HTR-8/SVneo (cell line): ENCODE measurements around the gene ZDHHC8.

Source experiments
- DNase-seq: peaks from one replicate; pipeline ENCODE4 v3.0.0; 2011; ENCODE audit warnings: low spot score, mixed read lengths; ENCODE audit not compliant: insufficient read length
- FAIRE-seq: peaks from 2 replicates; lab custom pipeline; 2011; peaks lifted over from hg19 to GRCh38; lab: Jason Lieb, UNC

The ZDHHC8 gene

GRCh38 chr22:20112623-20113511 is 18.7 kb upstream of the ZDHHC8 start:
- DNase-seq (no peak), FAIRE-seq (no peak)

DNA sequence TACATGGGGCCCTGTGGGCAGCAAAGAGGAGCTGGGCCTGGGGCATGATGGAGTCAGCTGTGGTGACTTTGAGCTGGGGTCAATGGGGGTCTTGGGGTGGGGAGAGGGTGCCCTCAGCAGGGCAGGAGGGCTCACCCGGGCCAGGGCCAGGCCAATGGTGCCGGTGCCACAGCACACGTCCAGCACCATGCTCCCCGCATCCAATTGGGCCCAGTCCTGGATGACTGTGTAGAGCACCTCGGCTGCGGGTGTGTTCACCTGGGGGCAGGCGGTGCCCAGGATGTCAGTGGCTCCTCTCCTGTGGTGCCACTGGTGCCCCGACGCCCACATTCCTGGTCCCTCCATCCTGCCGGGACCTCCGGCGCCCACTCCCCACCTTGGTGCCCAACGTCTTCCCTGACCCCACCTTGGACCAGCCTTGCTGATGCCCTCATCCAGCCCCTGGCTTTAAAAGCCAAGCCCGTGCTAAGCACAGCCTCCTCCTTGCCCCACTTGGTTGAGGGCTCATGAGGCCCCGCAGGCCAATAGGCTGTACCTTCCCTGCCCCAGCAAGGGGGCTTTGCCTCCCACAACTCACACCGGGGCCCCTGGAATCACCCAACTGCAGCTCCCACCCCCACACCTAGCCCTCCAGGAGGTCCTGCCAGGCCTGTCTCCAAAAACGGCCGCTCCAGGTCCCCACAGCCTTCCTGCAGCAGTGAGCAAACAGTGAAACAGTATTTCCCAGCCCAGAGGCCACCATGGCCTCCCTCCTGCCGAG is 17.9 kb upstream of the ZDHHC8 start:
- no peak for DNase-seq
- FAIRE-seq, result no peak

GRCh38 chr22:20114506-20115475 is 16.8 kb upstream of the ZDHHC8 start:
- FAIRE-seq (no peak), DNase-seq (no peak)

DNA sequence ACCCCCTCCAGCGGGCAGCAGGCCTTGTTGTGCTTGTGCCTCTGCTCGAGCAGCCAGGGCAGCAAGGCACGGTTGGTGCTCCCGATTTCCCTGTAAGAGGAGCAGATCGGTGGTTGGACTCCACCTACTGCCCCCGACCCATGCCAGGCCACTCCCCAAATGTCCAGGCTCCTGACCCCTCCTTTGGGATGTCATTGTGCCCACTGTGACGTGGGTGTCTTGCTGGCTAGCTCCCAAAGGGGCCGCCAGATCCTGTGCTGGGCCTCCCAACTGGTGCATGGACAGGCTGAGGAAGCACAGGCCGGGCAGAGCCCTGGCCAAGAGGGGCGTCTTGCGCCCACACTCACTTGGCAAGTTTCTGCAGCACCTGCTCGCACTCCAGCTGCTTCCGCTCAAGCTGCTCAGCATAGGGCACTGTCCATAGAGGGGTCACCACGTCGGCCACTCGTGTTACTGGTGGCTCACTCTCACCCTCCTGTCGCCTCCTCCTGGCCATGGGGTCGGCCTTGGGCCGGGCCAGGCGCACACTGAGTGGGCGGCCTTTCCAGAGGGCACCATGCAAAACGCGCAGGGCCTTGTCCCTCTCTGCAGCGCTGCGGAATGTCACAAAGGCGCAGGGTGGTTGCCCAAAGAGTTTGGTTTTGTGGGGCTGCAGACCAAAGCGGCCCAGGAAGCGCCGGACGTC is 15.8 kb upstream of the ZDHHC8 start, which contains the start of gene RANBP1:
RANBP1 (plus strand) TSS at position 414 of the 685 bp plus-strand sequence; CDS start at position 495, 81 bp downstream.
- DNase-seq, result no peak
- no peak for FAIRE-seq

DNA sequence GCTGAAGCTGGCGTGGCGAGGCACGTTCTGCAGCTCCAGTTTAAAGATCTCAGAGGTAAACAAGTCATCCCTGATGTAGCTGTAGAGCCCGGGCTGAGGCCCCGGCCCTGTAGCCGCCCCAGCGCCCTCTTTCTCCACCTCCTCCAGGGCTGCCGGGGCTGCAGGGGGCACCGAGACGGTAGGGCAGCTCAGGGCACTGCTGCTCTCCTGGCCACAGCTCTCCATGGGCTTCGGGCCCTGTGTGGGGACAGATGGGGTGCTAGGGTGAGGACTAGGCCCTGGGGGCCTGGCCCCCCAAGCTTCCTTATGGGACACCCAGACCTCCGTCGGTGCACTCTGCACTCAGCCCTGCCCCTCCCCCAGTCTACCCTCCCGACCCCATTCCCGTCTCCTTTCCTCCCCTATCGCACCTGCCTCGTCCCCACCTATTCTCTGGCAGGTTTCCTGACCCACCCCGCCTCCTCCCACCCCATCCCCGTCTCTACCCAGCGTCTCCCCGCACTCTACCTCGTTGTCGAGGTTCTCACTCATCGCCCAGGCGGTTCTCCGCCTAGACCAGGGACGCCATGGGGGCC is 15.1 kb upstream of the ZDHHC8 start:
- no peak for FAIRE-seq
- DNase-seq, result no peak

- FAIRE-seq (peak; percentile 97), DNase-seq (peak; percentile 90)
These were observed 14.5 kb upstream of the ZDHHC8 start, which contains the start of gene TRMT2A for GRCh38 chr22:20116951-20117632. TRMT2A (minus strand) TSS chr22:20117226; CDS start chr22:20116906, 320 bp downstream.

- FAIRE-seq (no peak), DNase-seq (no peak)
These were observed 13.8 kb upstream of the ZDHHC8 start for GRCh38 chr22:20117633-20118299.

- FAIRE-seq (no peak), DNase-seq (no peak)
These were observed 13.1 kb upstream of the ZDHHC8 start for GRCh38 chr22:20118300-20119020.

DNA sequence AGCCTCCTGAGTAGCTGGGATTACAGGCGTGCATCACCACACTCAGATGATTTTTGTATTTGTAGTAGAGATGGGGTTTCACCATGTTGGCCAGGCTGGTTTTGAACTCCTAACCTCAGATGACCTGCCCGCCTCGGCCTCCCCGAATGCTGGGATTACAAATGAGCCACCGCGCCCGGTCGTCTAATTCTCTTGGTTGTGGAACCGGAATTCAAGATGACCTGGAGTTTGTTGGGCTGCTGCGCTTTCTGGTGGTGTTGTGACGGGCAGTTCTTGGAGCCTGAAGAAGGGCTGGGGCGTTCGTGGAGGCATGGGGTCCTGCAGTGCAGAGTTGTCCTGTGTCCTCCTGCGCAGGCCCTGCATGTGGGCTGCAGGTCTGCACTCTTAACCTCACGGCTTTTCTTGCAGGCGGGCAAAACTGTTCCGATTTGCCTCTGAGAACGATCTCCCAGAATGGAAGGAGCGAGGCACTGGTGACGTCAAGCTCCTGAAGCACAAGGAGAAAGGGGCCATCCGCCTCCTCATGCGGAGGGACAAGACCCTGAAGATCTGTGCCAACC is 9.7 kb upstream of the ZDHHC8 start:
- FAIRE-seq (no peak), DNase-seq (no peak)

DNA sequence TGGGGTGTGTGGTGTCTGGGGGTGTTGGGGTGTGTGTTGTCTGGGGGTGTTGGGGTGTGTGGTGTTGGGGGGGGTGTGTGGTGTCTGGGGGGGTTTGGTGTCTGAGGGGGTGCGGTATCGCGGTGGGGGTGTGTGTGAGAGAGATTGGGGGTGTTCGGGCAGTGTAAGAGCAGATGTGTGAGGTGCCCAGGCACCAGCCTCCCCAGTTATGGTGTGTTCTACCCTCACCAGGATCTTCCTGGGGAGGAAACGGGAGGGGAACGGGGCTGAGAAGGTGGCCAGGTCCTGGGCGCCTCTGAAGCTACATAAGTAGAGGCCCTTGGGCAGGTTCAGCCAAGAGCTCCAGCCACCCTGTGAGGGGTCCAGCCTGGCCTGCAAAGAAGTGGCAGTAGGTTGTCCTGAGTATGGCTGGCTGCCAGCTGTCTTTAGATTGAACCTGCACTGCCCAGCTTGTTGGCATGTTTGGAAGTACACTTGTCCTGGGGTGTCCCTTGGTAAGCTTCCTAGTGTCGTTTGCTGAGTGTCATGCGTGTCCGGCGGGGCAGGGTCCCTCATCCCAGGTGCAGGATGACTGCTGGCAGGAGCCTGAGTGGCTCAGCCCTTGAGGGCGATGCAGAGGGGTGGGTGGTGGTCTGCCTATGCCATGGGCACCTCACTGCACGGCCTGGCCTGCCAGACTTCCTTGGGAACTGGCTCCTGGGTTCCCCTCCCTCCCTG is 8.1 kb upstream of the ZDHHC8 start:
- FAIRE-seq (no peak), DNase-seq (no peak)

GRCh38 chr22:20124083-20124787 is 7.4 kb upstream of the ZDHHC8 start:
- FAIRE-seq (no peak), DNase-seq (no peak)

DNA sequence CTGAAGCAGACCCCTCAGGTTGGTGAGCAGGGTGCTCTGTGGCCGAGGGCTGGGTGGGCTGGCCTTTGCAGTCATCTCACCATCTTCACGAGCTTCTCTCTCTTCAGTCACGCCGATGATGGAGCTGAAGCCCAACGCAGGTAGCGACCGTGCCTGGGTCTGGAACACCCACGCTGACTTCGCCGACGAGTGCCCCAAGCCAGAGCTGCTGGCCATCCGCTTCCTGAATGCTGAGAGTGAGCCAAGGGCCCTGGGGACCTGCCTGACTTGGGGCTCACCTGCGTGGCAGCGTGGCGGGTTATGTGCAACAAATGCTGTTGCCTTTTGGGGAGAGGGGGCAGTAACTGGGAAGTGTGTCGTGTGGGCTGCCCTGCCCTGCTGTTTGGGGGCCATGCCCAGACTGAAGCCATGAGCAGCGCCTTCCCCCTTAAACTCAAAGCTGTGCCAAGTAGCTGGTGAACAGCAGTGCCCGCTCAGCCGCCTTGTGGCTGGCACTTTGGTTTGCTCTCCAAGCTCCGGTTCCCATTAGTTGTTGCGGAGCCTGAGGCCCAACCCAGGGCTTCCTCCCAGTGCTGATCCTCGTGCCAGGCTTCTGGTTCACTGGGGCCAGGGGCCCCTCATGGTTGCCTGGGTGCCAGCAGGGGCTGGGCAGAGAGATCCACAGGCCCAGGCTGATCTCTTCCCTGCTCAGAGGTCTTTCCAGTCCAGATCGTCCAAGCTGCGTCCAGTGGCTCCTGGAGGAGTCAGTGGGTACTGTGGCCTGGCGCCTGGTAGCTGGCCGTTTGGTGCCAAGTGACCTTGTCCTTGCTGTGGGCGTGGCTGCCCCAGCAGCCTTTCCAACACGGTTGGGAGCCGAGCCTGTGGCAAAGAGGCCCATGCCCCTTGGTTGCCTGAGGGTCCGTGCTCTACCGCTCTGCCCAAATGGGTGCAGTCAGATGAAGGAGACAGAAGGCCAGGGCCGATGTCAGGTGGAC is 6.1 kb upstream of the ZDHHC8 start:
- peak; percentile 48 for FAIRE-seq

GRCh38 chr22:20126284-20127029 is 5.1 kb upstream of the ZDHHC8 start:
- no peak for DNase-seq
- no peak for FAIRE-seq

More for the DNA sequence above, 6.1 kb upstream of the ZDHHC8 start:
- no peak for DNase-seq

GRCh38 chr22:20127318-20127868 is 4.2 kb upstream of the ZDHHC8 start:
- FAIRE-seq, result no peak
- no peak for DNase-seq
